ENCODE data around the gene NANOS2.

GRCh38 chr19:45883586-45883880 lies 31.0 kb downstream of the NANOS2 start:
- TF ChIP-seq RCOR1 (IDR thresholded peaks at IDR 0.05; ENCODE audit: insufficient replicate concordance, low read length), result no peak
- no peak for TF ChIP-seq POLR2A (IDR thresholded peaks at IDR 0.05; ENCODE audit: low read depth, low read length)
- TF ChIP-seq CTCF (conservative IDR thresholded peaks at IDR 0.05; ENCODE audit: low read depth, low read length), result no peak
- TF ChIP-seq MXI1 (IDR thresholded peaks at IDR 0.05; ENCODE audit: borderline replicate concordance, low read depth, low read length), result no peak
- no peak for TF ChIP-seq CHD1 (IDR thresholded peaks at IDR 0.05; ENCODE audit: low read depth, low read length)
- TF ChIP-seq SMC3 (IDR thresholded peaks at IDR 0.05; ENCODE audit: low read depth, low read length), result no peak
- TF ChIP-seq USF2 (IDR thresholded peaks at IDR 0.05; ENCODE audit: low read depth, low read length), result no peak
- TF ChIP-seq NFE2L2 (IDR thresholded peaks at IDR 0.05; ENCODE audit: low read depth, low read length), result no peak
- no peak for TF ChIP-seq ELK1 (IDR thresholded peaks at IDR 0.05; ENCODE audit: borderline replicate concordance, low read depth, low read length)
- no peak for TF ChIP-seq RFX5 (IDR thresholded peaks at IDR 0.05; ENCODE audit: low read depth, low read length)
- no peak for TF ChIP-seq CEBPB (IDR thresholded peaks at IDR 0.05; ENCODE audit: low read depth, low read length)
- TF ChIP-seq MAFK (IDR thresholded peaks at IDR 0.05; ENCODE audit: low read depth, low read length), result no peak
- no peak for TF ChIP-seq FOS (IDR thresholded peaks at IDR 0.05; ENCODE audit: low read depth, low read length)
